A549 (cell line): ENCODE measurements around the gene BCR. TPM values are rescaled to one million over a fixed set of nuclear protein-coding genes. Genes with fewer than 3 reads are reported as not detected.

ENCODE experiments used
- ATAC-seq, 2 experiments: fragments of 200-7000 bp in 1 of 2; fragments of >200 bp in 1 of 2; cut with Nextera tagmentation in 1 of 2; cut with Tn5 transposase in 1 of 2; 3 replicates each; pipeline versions ENCODE4 v1.8.0 to v1.9.1; 2018 to 2020; ENCODE audit warnings: mild to moderate bottlenecking in 1 of 2, moderate library complexity in 1 of 2
- CTCF ChIA-PET: fragments of 300-600 bp; sonication (Branson Sonifier 250); formaldehyde crosslinking; extraction: SDS; loops from one replicate; lab custom pipeline; 2021; ENCODE audit warnings: antibody characterized with exemption, inconsistent platforms; lab: Yijun Ruan, JAX
- POLR2A ChIA-PET: fragments of 350-600 bp; formaldehyde crosslinking; extraction: SDS; loops from one replicate; lab custom pipeline; 2021; ENCODE audit warnings: antibody characterized with exemption, inconsistent platforms; lab: Yijun Ruan, JAX
- DNase-seq, 2 experiments: peaks; one replicate each; pipeline versions ENCODE4 v3.0.0 to v3.0.0-alpha.2; 2011 to 2016; ENCODE audit warnings: low read depth in 1 of 2, low spot score in 1 of 2
- FAIRE-seq: peaks from 2 replicates; lab custom pipeline; 2011; peaks lifted over from hg19 to GRCh38; lab: Jason Lieb, UNC
- H3K27ac ChIP-seq, 2 experiments: fragments of >200 bp; sonication (Bioruptor Twin); formaldehyde crosslinking; 3 replicates each; pipeline ENCODE4 v1.5.1; 2016 to 2017
- H3K4me1 ChIP-seq: fragments of >200 bp; sonication (Bioruptor Twin); formaldehyde crosslinking; 3 replicates; pipeline ENCODE4 v1.6.1; 2016
- H3K4me2 ChIP-seq: fragments of >200 bp; sonication (Bioruptor Twin); formaldehyde crosslinking; 3 replicates; pipeline ENCODE4 v1.6.1; 2016
- H3K4me3 ChIP-seq: fragments of >200 bp; sonication (Bioruptor Twin); formaldehyde crosslinking; 3 replicates; pipeline ENCODE4 v1.5.1; 2016
- H3K9me3 ChIP-seq: fragments of >200 bp; sonication (Bioruptor Twin); formaldehyde crosslinking; 3 replicates; pipeline ENCODE4 v1.6.1; 2016
- HOXB5 ChIP-seq: fragments of 250-450 bp; sonication (Bioruptor Pico); IDR thresholded peaks from 2 replicates; pipeline ENCODE4 v1.5.0; 2020; ENCODE audit warnings: mild to moderate bottlenecking, moderate library complexity
- JUNB ChIP-seq: fragments of >200 bp; sonication (Bioruptor Twin); formaldehyde crosslinking; IDR thresholded peaks from 2 replicates; pipeline ENCODE4 v1.6.1; 2016
- NR3C1 ChIP-seq: fragments of >200 bp; sonication (Bioruptor Twin); formaldehyde crosslinking; IDR thresholded peaks from 3 replicates; pipeline ENCODE4 v1.6.1; 2017
- POLR2A ChIP-seq: IDR thresholded peaks from 2 replicates; pipeline ENCODE4 v1.6.1; 2012; ENCODE audit warnings: mild to moderate bottlenecking, low read length
- RAD21 ChIP-seq, 2 experiments: fragments of >200 bp in 1 of 2; sonication (Bioruptor Twin) in 1 of 2; formaldehyde crosslinking in 1 of 2; IDR thresholded peaks in 1 of 2; conservative IDR thresholded peaks in 1 of 2; 2 replicates in 1 of 2; 3 replicates in 1 of 2; pipeline ENCODE4 v1.6.1; 2012 to 2018; ENCODE audit warnings: inconsistent platforms in 1 of 2
- RCOR1 ChIP-seq: fragments of 150-350 bp; IDR thresholded peaks from 2 replicates; pipeline ENCODE4 v1.6.1; 2014; ENCODE audit warnings: antibody characterized with exemption, low read length, low read depth
- RNF2 ChIP-seq: fragments of 200-600 bp; sonication (generic); IDR thresholded peaks from 2 replicates; pipeline ENCODE4 v1.6.1; 2016; ENCODE audit warnings: low read depth, mild to moderate bottlenecking, antibody characterized with exemption, moderate library complexity, borderline replicate concordance
- SMC3 ChIP-seq: fragments of >200 bp; sonication (Bioruptor Twin); formaldehyde crosslinking; IDR thresholded peaks from 3 replicates; pipeline ENCODE4 v1.6.1; 2018; ENCODE audit warnings: inconsistent platforms
- ZC3H11A ChIP-seq: fragments of 450-650 bp; IDR thresholded peaks from 2 replicates; pipeline ENCODE4 v1.6.1; 2014; ENCODE audit warnings: antibody characterized with exemption, mild to moderate bottlenecking
- ZFP36 ChIP-seq: fragments of 450-650 bp; IDR thresholded peaks from 2 replicates; pipeline ENCODE4 v1.6.1; 2014; ENCODE audit warnings: borderline replicate concordance; ENCODE audit not compliant: partially characterized antibody
- ZSCAN20 ChIP-seq: fragments of 250-450 bp; sonication (Bioruptor Pico); IDR thresholded peaks from 2 replicates; pipeline ENCODE4 v1.8.0; 2022; ENCODE audit warnings: mild to moderate bottlenecking, moderate library complexity
- WGBS: methylation state at CpG from one replicate; pipeline ENCODE4 v1.1.6; 2017; ENCODE audit errors: missing lambda C conversion rate; 5-methylcytosine and 5-hydroxymethylcytosine counted together
- polyA plus RNA-seq, 4 experiments: library from polyadenylated mRNA; depleted of rRNA in 3 of 4; stranded (reverse); fragments of >200 nt; fragmentation: RNase III in 1 of 4; extraction: RNeasy Plus Mini Kit Qiagen cat#74134 plus additional on column Dnase treatment in 1 of 4; gene quantifications; 2 replicates in 3 of 4; 3 replicates in 1 of 4; pipeline ENCODE4 v1.2.3, GENCODE V29; 2011 to 2017
- TF ChIP-seq, protein P1 (sequence below): IDR thresholded peaks from 2 replicates; pipeline ENCODE4 v1.6.1; 2012
- TF ChIP-seq, protein P2 (sequence below): fragments of >200 bp; sonication (Bioruptor Twin); formaldehyde crosslinking; IDR thresholded peaks from 3 replicates; pipeline ENCODE4 v1.5.1; 2016

BCR gene
- polyA plus RNA-seq, 2 of the 4 experiments (the other 2 are of a cell fraction) = 14.7 to 16.4 TPM

GRCh38 chr22:23176645-23177027 is 3.7 kb upstream of the BCR start:
- TF ChIP-seq ZSCAN20 (CRISPR knock-in tag) (no peak), HOXB5 (CRISPR knock-in tag) (no peak), ZC3H11A (no peak), NR3C1 (no peak), POLR2A (no peak), RAD21 (conservative IDR thresholded peaks at IDR 0.05 in 1 of 2, IDR thresholded peaks at IDR 0.05 in 1 of 2) (no peak)
- H3K4me3 ChIP-seq = no peak overlapping the region
- ATAC-seq = no peak
- CTCF ChIA-PET = interaction anchor here (1.2 to 13.4 kb wide), 8 partner anchors 8 to 209 kb away, joined by 3 to 186 read pairs (median 6); no protein-coding TSS in a partner anchor
- no peaks in the 10 kb centered on the region for H3K9me3 ChIP-seq
- 72% methylated on average over 9 of the region's 9 CpGs for WGBS
- no peak for DNase-seq
- peaks cover 9% of the 10 kb centered on the region for H3K4me1 ChIP-seq
- FAIRE-seq = no peak
- no peak overlapping the region for H3K27ac ChIP-seq
- no peak overlapping the region for H3K4me2 ChIP-seq
- POLR2A ChIA-PET = no interaction called here

DNA sequence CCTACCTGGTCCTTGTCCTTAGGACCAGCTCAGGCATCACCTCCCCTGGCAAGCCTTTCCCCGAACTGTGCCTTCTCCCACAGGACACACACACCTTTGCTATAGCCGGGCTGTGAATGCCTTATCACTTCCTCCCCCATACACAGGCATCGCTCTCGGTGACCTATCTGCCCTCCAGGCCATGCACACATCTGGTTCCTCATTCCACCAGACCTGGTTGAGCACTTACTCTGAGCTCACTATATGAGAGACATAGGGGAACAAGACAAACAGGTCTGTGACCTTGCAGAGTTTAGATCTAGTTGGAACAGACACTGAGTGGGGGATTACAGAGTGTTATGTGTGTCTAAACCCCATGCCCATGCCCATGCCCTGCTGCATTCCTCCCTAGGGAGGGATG is 3.1 kb upstream of the BCR start:
- peaks cover 14% of the 10 kb centered on the region for H3K4me1 ChIP-seq
- FAIRE-seq = no peak
- CTCF ChIA-PET = interaction anchor here (1.0 to 13.4 kb wide), 18 partner anchors 8 to 598 kb away, joined by 3 to 186 read pairs (median 4); no protein-coding TSS in a partner anchor
- no peak overlapping the region for H3K27ac ChIP-seq
- TF ChIP-seq, protein P1, sequence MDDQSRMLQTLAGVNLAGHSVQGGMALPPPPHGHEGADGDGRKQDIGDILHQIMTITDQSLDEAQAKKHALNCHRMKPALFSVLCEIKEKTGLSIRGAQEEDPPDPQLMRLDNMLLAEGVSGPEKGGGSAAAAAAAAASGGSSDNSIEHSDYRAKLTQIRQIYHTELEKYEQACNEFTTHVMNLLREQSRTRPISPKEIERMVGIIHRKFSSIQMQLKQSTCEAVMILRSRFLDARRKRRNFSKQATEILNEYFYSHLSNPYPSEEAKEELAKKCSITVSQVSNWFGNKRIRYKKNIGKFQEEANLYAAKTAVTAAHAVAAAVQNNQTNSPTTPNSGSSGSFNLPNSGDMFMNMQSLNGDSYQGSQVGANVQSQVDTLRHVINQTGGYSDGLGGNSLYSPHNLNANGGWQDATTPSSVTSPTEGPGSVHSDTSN = no peak
- TF ChIP-seq HOXB5 (CRISPR knock-in tag) (no peak), NR3C1 (no peak), ZFP36 (no peak), RNF2 (no peak), RCOR1 (no peak)
- H3K9me3 ChIP-seq = no peaks in the 10 kb centered on the region
- ATAC-seq = no peak
- no peak for DNase-seq
- 76% methylated on average over 4 of the region's 4 CpGs for WGBS
- no peak overlapping the region for H3K4me3 ChIP-seq
- H3K4me2 ChIP-seq = no peak overlapping the region
- POLR2A ChIA-PET = no interaction called here

DNA sequence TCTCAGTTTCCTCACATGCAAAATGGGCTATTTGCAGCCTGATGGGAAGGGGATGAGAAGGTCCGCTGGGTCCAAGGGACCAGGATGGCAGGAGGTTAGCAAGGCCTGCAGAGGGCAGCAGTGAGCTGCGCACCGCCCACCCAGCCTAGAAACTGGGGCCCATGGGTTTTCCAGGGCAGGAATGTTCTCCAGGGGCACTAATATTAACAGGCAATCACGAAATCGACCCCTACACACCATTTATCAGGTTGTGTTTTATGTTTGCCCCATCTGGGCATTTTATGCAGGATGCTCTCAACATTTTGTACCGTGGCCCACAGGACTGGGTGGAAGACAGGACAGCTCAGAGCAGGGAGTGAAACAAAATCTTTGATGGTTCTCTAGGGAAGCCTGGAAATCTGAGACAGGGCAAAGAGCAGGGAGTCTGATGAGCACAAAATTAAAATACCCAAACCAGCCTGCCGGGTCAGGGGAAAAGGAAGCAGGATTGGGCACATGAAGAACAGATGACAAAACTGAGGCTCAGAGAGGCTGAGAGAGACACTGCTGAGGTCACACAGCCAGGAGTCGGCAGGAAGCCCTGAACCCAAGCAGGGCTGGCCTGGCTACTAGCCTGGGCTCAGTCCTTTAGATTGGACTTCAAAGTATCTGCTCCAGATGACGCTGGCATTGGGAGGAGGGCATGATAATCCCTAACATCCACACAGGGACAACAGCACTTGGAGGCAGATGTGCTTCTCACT is 1.6 kb upstream of the BCR start:
- no peak overlapping the region for H3K4me3 ChIP-seq
- CTCF ChIA-PET = interaction anchor here (0.5 to 13.4 kb wide), 28 partner anchors 9 to 207 kb away, joined by 3 to 186 read pairs (median 4); partner anchors contain the start of gene RAB36
- no peak for TF ChIP-seq JUNB
- TF ChIP-seq, protein P2, sequence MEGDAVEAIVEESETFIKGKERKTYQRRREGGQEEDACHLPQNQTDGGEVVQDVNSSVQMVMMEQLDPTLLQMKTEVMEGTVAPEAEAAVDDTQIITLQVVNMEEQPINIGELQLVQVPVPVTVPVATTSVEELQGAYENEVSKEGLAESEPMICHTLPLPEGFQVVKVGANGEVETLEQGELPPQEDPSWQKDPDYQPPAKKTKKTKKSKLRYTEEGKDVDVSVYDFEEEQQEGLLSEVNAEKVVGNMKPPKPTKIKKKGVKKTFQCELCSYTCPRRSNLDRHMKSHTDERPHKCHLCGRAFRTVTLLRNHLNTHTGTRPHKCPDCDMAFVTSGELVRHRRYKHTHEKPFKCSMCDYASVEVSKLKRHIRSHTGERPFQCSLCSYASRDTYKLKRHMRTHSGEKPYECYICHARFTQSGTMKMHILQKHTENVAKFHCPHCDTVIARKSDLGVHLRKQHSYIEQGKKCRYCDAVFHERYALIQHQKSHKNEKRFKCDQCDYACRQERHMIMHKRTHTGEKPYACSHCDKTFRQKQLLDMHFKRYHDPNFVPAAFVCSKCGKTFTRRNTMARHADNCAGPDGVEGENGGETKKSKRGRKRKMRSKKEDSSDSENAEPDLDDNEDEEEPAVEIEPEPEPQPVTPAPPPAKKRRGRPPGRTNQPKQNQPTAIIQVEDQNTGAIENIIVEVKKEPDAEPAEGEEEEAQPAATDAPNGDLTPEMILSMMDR = peak; percentile 83
- peak; percentile 86 to 91 for TF ChIP-seq RAD21 (conservative IDR thresholded peaks at IDR 0.05 in 1 of 2, IDR thresholded peaks at IDR 0.05 in 1 of 2)
- TF ChIP-seq SMC3 = peak; percentile 86
- TF ChIP-seq, all 56 proteins: peak for 3
- Histone ChIP-seq H3K27ac (no peak overlapping the region), H3K9me3 (no peaks in the 10 kb centered on the region), H3K4me1 (peaks cover 28% of the 10 kb centered on the region), H3K4me2 (no peak overlapping the region)
- ATAC-seq (peak; percentile 54 to 82; a peak in 4 of 6 replicates), FAIRE-seq (no peak), DNase-seq (peak; percentile 55 to 63)
- POLR2A ChIA-PET = interaction anchor here (0.8 kb wide), 1 partner anchor 103 kb away, joined by 3 read pairs; no protein-coding TSS in a partner anchor
- 25% methylated on average over 8 of the region's 9 CpGs for WGBS
